Caco-2 (cell line): ENCODE results near the gene RPP25. TPM values are rescaled to one million over a fixed set of nuclear protein-coding genes. Genes with fewer than 3 reads are reported as not detected.

Experiments used
- BruUV-seq: library from RNA; stranded (reverse); fragments of 400-500 nt; replicated peaks from 2 replicates; lab custom pipeline; 2021; lab: Mats Ljungman, UMichigan
- CTCF ChIA-PET: fragments of 300-600 bp; sonication (Branson Sonifier 250); formaldehyde crosslinking; loops from one replicate; lab custom pipeline; 2022; ENCODE audit warnings: antibody characterized with exemption; lab: Charles Lee
- POLR2A ChIA-PET: fragments of 300-600 bp; sonication (Branson Sonifier 250); formaldehyde crosslinking; loops from one replicate; lab custom pipeline; 2022; ENCODE audit warnings: antibody characterized with exemption; lab: Charles Lee
- DNase-seq, 2 experiments: peaks; one replicate each; pipeline versions ENCODE4 v3.0.0 to v3.0.0-alpha.2; 2020 to 2022
- H3K27me3 ChIP-seq: replicated peaks from 2 replicates; pipeline ENCODE4 v1.6.0; 2011; ENCODE audit warnings: low read length; ENCODE audit not compliant: control insufficient read depth, insufficient read depth
- H3K36me3 ChIP-seq: 2 replicates; pipeline ENCODE4 v1.5.1; 2011; ENCODE audit warnings: low read length; ENCODE audit not compliant: control insufficient read depth, insufficient read depth
- H3K4me1 ChIP-seq: fragments of 250-450 bp; sonication (Bioruptor Pico); 2 replicates; pipeline ENCODE4 v1.5.1; 2020; ENCODE audit warnings: mild to moderate bottlenecking
- H3K4me3 ChIP-seq: 2 replicates; pipeline ENCODE4 v1.5.1; 2011; ENCODE audit warnings: low read depth, mild to moderate bottlenecking, control low read depth, low read length
- H3K9me3 ChIP-seq: fragments of 250-450 bp; sonication (Bioruptor Pico); 2 replicates; pipeline ENCODE4 v1.5.1; 2020; ENCODE audit warnings: mild to moderate bottlenecking, moderate library complexity
- H3K27ac Mint-ChIP-seq: one replicate; pipeline ENCODE4 v1.8.0; 2022; ENCODE audit warnings: mixed read lengths; ENCODE audit not compliant: unreplicated experiment
- H3K27me3 Mint-ChIP-seq: one replicate; pipeline ENCODE4 v1.8.0; 2022; ENCODE audit warnings: mixed read lengths; ENCODE audit not compliant: insufficient read depth, unreplicated experiment
- H3K36me3 Mint-ChIP-seq: one replicate; pipeline ENCODE4 v1.8.0; 2022; ENCODE audit warnings: mild to moderate bottlenecking, mixed read lengths; ENCODE audit not compliant: insufficient read depth, unreplicated experiment
- H3K4me1 Mint-ChIP-seq: one replicate; pipeline ENCODE4 v1.8.0; 2022; ENCODE audit warnings: low read depth, mixed read lengths; ENCODE audit not compliant: unreplicated experiment
- H3K4me3 Mint-ChIP-seq: one replicate; pipeline ENCODE4 v1.8.0; 2022; ENCODE audit warnings: mild to moderate bottlenecking, moderate library complexity, mixed read lengths; ENCODE audit not compliant: unreplicated experiment
- H3K9me3 Mint-ChIP-seq: one replicate; pipeline ENCODE4 v1.8.0; 2022; ENCODE audit warnings: mixed read lengths; ENCODE audit not compliant: unreplicated experiment
- intact Hi-C: fragments of 100-400 bp; cut with micrococcal nuclease; formaldehyde crosslinking; loops from one replicate; pipeline ENCODE4 v1.10.0; 2022; ENCODE audit not compliant: unreplicated experiment
- total RNA-seq: library from RNA; stranded (reverse); gene quantifications from 2 replicates; pipeline ENCODE4 v1.2.3, GENCODE V29; 2022
- TF ChIP-seq, protein P1 (sequence below), 2 experiments: fragments of 200-600 bp in 1 of 2; IDR thresholded peaks; 1 replicate in 1 of 2; 2 replicates in 1 of 2; pipeline versions ENCODE4 v1.5.1 to v1.8.0; 2011 to 2022; ENCODE audit warnings: antibody characterized with exemption in 1 of 2, control low read depth in 1 of 2, inconsistent platforms in 1 of 2, low read depth in 1 of 2, low read length in 1 of 2, mild to moderate bottlenecking in 1 of 2, moderate library complexity in 1 of 2; ENCODE audit not compliant: insufficient read depth in 1 of 2, severe bottlenecking in 1 of 2, unreplicated experiment in 1 of 2

Gene RPP25
- total RNA-seq, 1 experiment from 2014 or later: 35.3 TPM

DNA sequence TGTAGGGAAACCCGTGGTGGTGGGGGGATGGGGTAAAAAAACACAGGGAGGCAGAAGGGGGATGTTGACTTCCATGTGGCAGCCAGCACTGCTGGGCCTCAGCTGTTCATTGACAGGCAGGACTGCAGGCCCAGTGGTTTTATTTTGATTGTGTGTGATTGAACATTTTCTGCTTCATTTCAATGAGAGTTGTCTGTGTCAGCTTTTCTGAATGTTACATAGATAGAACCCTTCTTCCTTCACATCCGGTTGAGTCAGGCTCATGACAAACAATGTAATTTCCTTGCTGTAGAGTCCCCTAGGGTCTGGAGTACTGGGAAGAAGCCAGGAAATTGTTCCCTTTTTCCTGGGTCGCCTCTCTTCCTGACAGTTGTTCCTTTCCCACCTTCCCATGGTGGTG, 8.2 kb upstream of the RPP25 start:
- Histone ChIP-seq H3K4me3 (no peak overlapping the region), H3K27me3 (no peaks in the 10 kb centered on the region), H3K36me3 (no peaks in the 10 kb centered on the region), H3K9me3 (no peaks in the 10 kb centered on the region), H3K4me1 (no peaks in the 10 kb centered on the region)
- ChIA-PET CTCF (no interaction called here), POLR2A (interaction anchor here (0.7 kb wide), 1 partner anchor 31 kb away, joined by 3 read pairs; the partner anchor contains the start of gene SCAMP5)
- no peaks in the 10 kb centered on the region for H3K36me3 Mint-ChIP-seq
- H3K4me3 Mint-ChIP-seq: no peak overlapping the region
- TF ChIP-seq, protein P1, sequence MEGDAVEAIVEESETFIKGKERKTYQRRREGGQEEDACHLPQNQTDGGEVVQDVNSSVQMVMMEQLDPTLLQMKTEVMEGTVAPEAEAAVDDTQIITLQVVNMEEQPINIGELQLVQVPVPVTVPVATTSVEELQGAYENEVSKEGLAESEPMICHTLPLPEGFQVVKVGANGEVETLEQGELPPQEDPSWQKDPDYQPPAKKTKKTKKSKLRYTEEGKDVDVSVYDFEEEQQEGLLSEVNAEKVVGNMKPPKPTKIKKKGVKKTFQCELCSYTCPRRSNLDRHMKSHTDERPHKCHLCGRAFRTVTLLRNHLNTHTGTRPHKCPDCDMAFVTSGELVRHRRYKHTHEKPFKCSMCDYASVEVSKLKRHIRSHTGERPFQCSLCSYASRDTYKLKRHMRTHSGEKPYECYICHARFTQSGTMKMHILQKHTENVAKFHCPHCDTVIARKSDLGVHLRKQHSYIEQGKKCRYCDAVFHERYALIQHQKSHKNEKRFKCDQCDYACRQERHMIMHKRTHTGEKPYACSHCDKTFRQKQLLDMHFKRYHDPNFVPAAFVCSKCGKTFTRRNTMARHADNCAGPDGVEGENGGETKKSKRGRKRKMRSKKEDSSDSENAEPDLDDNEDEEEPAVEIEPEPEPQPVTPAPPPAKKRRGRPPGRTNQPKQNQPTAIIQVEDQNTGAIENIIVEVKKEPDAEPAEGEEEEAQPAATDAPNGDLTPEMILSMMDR (IDR thresholded peaks at IDR 0.05; ENCODE audit: insufficient read depth in 1 of 2, low read depth in 1 of 2, low read length in 1 of 2, severe bottlenecking in 1 of 2, unreplicated experiment in 1 of 2): no peak
- H3K9me3 Mint-ChIP-seq: no peaks in the 10 kb centered on the region
- no peaks in the 10 kb centered on the region for H3K27me3 Mint-ChIP-seq
- no peaks in the 10 kb centered on the region for H3K4me1 Mint-ChIP-seq
- no peak for DNase-seq
- intact Hi-C loops: no loop called here
- no TSS peak for BruUV-seq
- no peak overlapping the region for H3K27ac Mint-ChIP-seq

DNA sequence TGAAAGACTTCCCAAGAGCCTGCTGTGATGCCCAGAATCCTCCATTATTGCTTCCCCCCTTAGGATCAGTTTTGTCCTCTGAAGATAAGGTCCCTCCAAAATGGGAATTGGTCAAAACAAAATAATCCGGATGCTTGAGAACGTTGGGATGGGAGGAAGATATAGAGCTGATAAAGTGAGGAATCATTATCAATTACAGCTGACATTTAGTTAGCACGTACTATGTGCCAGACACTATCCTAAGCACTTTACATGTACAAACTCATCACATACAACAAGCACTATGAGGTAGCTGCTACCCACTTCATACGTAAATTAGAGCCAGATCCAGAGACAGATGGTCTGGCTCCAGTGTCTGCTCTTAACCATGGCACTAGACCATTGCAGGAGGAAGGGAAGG, 6.6 kb upstream of the RPP25 start:
- no peaks in the 10 kb centered on the region; the same call in 1 of the 2 replicates for H3K4me1 ChIP-seq
- Mint-ChIP-seq H3K27me3 (no peaks in the 10 kb centered on the region), H3K27ac (no peak overlapping the region), H3K9me3 (no peaks in the 10 kb centered on the region), H3K4me1 (no peaks in the 10 kb centered on the region), H3K4me3 (no peak overlapping the region), H3K36me3 (no peaks in the 10 kb centered on the region)
- H3K4me3 ChIP-seq: no peak overlapping the region
- POLR2A ChIA-PET: no interaction called here
- TF ChIP-seq, protein P1 (IDR thresholded peaks at IDR 0.05; ENCODE audit: insufficient read depth in 1 of 2, low read depth in 1 of 2, low read length in 1 of 2, severe bottlenecking in 1 of 2, unreplicated experiment in 1 of 2): no peak
- H3K36me3 ChIP-seq: no peaks in the 10 kb centered on the region
- CTCF ChIA-PET: no interaction called here
- no peaks in the 10 kb centered on the region for H3K9me3 ChIP-seq
- DNase-seq: no peak
- intact Hi-C loops: no loop called here
- no TSS peak for BruUV-seq
- no peaks in the 10 kb centered on the region for H3K27me3 ChIP-seq

DNA sequence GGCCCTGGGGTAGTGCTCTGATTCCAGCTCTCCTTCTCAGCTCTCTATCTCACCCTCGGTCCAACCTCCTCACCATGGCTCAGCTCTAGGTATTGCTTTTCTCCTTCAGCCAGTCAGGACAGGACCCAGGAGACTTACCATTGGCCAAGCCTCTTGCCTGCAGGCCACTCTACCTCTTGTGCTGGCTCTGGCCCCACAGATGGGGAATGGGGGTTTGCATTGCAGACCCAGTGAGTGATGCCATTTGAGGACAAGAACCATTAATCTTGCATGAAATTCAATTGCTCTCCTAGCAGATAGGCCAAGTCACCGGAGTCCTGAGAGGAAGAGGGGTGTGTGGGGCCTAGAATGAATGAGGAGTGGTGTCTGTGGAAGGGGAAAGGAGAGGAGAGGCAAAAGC, 6.1 kb upstream of the RPP25 start:
- H3K27ac Mint-ChIP-seq: no peak overlapping the region
- TF ChIP-seq, protein P1 (IDR thresholded peaks at IDR 0.05; ENCODE audit: insufficient read depth in 1 of 2, low read depth in 1 of 2, low read length in 1 of 2, severe bottlenecking in 1 of 2, unreplicated experiment in 1 of 2): no peak
- H3K9me3 ChIP-seq: no peaks in the 10 kb centered on the region
- H3K27me3 ChIP-seq: no peaks in the 10 kb centered on the region
- ChIA-PET POLR2A (interaction anchor here (0.6 kb wide), 1 partner anchor 221 kb away, joined by 3 read pairs; no protein-coding TSS in a partner anchor), CTCF (no interaction called here)
- H3K36me3 Mint-ChIP-seq: no peaks in the 10 kb centered on the region
- no peaks in the 10 kb centered on the region for H3K36me3 ChIP-seq
- no peaks in the 10 kb centered on the region for H3K9me3 Mint-ChIP-seq
- no peaks in the 10 kb centered on the region for H3K27me3 Mint-ChIP-seq
- H3K4me3 ChIP-seq: no peak overlapping the region
- intact Hi-C loops: no loop called here
- no peaks in the 10 kb centered on the region; the same call in 1 of the 2 replicates for H3K4me1 ChIP-seq
- BruUV-seq: no TSS peak
- DNase-seq: no peak
- H3K4me1 Mint-ChIP-seq: no peaks in the 10 kb centered on the region
- no peak overlapping the region for H3K4me3 Mint-ChIP-seq
